ENCODE results near the gene RNF149.

DNA sequence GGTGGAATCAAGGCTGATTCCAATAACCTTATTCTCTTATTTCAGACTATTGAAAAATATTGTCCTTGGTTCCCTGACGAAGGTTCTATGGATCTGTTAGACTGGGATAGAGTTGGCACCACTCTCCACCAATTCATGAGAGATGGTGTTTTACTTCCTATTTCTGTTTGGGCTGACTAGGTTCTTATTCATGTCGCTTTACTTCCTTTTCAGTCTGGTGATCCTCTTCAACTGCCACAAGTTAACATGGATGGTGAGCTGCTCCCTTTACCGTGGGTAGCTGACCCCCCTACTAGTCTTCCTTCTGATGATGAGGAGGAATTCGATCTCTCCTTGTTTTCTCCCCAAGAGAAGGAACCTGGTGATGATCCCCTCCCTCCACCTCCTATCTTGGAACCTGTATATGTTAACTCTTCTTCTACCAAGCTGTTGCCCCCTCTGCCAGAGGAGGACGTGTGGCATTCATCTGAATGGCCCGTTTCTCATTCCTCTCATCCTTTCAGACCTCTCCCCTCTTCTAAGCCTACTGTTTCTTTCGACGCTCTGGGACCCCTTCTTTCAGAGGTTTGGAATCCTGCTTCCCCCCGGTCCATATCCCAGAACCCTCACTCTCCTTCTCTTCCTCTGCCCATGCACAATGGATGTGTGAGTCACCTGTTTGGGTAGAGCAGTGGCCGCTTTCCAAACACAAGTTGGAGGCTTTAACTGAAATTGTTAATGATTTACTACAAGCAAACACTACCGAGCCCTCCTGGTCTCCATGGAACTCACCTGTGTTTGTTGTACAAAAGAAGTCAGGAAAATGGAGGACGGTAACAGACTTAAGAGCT lies 69.4 kb downstream of the RNF149 start:
- TF ChIP-seq, protein P1, sequence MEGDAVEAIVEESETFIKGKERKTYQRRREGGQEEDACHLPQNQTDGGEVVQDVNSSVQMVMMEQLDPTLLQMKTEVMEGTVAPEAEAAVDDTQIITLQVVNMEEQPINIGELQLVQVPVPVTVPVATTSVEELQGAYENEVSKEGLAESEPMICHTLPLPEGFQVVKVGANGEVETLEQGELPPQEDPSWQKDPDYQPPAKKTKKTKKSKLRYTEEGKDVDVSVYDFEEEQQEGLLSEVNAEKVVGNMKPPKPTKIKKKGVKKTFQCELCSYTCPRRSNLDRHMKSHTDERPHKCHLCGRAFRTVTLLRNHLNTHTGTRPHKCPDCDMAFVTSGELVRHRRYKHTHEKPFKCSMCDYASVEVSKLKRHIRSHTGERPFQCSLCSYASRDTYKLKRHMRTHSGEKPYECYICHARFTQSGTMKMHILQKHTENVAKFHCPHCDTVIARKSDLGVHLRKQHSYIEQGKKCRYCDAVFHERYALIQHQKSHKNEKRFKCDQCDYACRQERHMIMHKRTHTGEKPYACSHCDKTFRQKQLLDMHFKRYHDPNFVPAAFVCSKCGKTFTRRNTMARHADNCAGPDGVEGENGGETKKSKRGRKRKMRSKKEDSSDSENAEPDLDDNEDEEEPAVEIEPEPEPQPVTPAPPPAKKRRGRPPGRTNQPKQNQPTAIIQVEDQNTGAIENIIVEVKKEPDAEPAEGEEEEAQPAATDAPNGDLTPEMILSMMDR (IDR thresholded peaks at IDR 0.05), result no peak
- no peak for TF ChIP-seq POLR2A (IDR thresholded peaks at IDR 0.05)
